ENCODE data around the gene LRRC7.

DNA sequence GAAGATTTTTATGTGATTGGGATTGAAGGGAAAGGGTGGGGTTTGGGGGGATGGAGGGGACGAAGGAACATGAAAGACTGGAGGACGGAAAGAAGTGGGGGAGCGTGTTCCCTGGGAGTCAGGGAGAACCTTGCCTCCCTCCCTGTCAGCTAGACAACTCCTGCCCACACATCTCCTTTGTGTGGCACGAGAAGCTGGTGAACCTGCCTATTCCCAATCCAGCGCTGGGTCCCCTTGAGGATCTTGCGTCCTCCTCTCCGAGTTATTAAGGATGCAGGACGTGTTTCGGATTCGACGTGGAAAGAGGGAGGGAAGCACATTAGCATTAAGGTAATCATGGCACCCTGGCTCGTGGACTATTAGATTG, 1.4 kb downstream of the LRRC7 start:
- TF ChIP-seq, protein P1, sequence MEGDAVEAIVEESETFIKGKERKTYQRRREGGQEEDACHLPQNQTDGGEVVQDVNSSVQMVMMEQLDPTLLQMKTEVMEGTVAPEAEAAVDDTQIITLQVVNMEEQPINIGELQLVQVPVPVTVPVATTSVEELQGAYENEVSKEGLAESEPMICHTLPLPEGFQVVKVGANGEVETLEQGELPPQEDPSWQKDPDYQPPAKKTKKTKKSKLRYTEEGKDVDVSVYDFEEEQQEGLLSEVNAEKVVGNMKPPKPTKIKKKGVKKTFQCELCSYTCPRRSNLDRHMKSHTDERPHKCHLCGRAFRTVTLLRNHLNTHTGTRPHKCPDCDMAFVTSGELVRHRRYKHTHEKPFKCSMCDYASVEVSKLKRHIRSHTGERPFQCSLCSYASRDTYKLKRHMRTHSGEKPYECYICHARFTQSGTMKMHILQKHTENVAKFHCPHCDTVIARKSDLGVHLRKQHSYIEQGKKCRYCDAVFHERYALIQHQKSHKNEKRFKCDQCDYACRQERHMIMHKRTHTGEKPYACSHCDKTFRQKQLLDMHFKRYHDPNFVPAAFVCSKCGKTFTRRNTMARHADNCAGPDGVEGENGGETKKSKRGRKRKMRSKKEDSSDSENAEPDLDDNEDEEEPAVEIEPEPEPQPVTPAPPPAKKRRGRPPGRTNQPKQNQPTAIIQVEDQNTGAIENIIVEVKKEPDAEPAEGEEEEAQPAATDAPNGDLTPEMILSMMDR (IDR thresholded peaks at IDR 0.05), result no peak
- TF ChIP-seq JUND (IDR thresholded peaks at IDR 0.05) (no peak), NFIC (IDR thresholded peaks at IDR 0.05; ENCODE audit: borderline replicate concordance) (no peak), CHD2 (IDR thresholded peaks at IDR 0.05; ENCODE audit: low read length, partially characterized antibody) (no peak), NRF1 (IDR thresholded peaks at IDR 0.05; ENCODE audit: low read depth, low read length) (no peak)
- TF ChIP-seq, protein P2, sequence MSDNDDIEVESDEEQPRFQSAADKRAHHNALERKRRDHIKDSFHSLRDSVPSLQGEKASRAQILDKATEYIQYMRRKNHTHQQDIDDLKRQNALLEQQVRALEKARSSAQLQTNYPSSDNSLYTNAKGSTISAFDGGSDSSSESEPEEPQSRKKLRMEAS (IDR thresholded peaks at IDR 0.05; ENCODE audit: low read depth), result no peak

Data from SK-N-SH (cell line).